Upper lobe of left lung (tissue), 6 donors: Measurements from ENCODE around the gene FOXA1. TPM values are rescaled to one million over a fixed set of nuclear protein-coding genes. Genes with fewer than 3 reads are reported as not detected.

ENCODE experiments used
- ATAC-seq, 2 donors: fragments of 200-7000 bp; cut with Tn5 transposase; one replicate each; pipeline ENCODE4 v1.9.1; 2022; ENCODE audit warnings: mild to moderate bottlenecking in 2 of 2, moderate library complexity in 2 of 2; ENCODE audit not compliant: low FRiP score in 2 of 2
- DNase-seq, 2 donors: peaks; one replicate each; pipeline ENCODE4 v3.0.0-alpha.2; 2019 to 2020
- H3K27ac ChIP-seq, 4 donors: fragments of 200-600 bp; sonication (generic); one replicate each; pipeline ENCODE4 v1.5.1; 2016 to 2019
- H3K27me3 ChIP-seq, 4 donors: fragments of 200-600 bp; sonication (generic); one replicate each; pipeline ENCODE4 v1.5.1; 2017 to 2019
- H3K36me3 ChIP-seq, 4 donors: fragments of 200-600 bp; sonication (generic); one replicate each; pipeline ENCODE4 v1.5.1; 2016 to 2019
- H3K4me1 ChIP-seq, 4 donors: fragments of 200-600 bp; sonication (generic); one replicate each; pipeline ENCODE4 v1.5.1; 2018 to 2019
- H3K4me3 ChIP-seq, 4 donors: fragments of 200-600 bp; sonication (generic); one replicate each; pipeline ENCODE4 v1.5.1; 2017 to 2019; ENCODE audit warnings: mild to moderate bottlenecking in 2 of 4, moderate library complexity in 1 of 4
- H3K9me3 ChIP-seq, 4 donors: fragments of 200-600 bp; sonication (generic); one replicate each; pipeline ENCODE4 v1.5.1; 2018 to 2019
- EP300 ChIP-seq, 4 donors: sonication (generic); formaldehyde crosslinking; IDR thresholded peaks; one replicate each; pipeline ENCODE4 v1.5.1; 2017; ENCODE audit warnings: antibody characterized with exemption in 4 of 4, control low read depth in 2 of 4
- POLR2A ChIP-seq, 4 donors: fragments of 450-650 bp; IDR thresholded peaks; one replicate each; pipeline ENCODE4 v1.5.1; 2016 to 2017; ENCODE audit warnings: antibody characterized with exemption in 4 of 4, mild to moderate bottlenecking in 2 of 4
- POLR2AphosphoS5 ChIP-seq, 2 donors: sonication (generic); formaldehyde crosslinking; IDR thresholded peaks; one replicate each; pipeline ENCODE4 v1.5.1; 2017; ENCODE audit warnings: antibody characterized with exemption in 2 of 2
- WGBS, 2 donors: methylation state at CpG; one replicate each; pipeline ENCODE4 v1.1.5; 2017 to 2018; 5-methylcytosine and 5-hydroxymethylcytosine counted together
- total RNA-seq, 6 donors: library from RNA; depleted of rRNA in 4 of 6; stranded (reverse); fragments of >200 nt in 4 of 6; gene quantifications; one replicate each; pipeline versions ENCODE4 v1.1.0 to v1.2.1, GENCODE V29; 2016 to 2021
- TF ChIP-seq, protein P1 (sequence below), 6 experiments: fragments of 450-650 bp in 4 of 6; fragments of 200-600 bp in 2 of 6; sonication (generic) in 2 of 6; IDR thresholded peaks; one replicate each; pipeline ENCODE4 v1.5.1; 2016 to 2019; ENCODE audit warnings: antibody characterized with exemption in 6 of 6
- donor health status: DM: no; HTN: no; CAD: no; lungs with moderate emphysema.
- donor health status: DM: no; HTN: yes; CAD: no; lungs with severe emphysema.

FOXA1 gene
- total RNA-seq, 6 donors from 2014 or later, result 25.1 to 69.2 (median 34.6) TPM

DNA sequence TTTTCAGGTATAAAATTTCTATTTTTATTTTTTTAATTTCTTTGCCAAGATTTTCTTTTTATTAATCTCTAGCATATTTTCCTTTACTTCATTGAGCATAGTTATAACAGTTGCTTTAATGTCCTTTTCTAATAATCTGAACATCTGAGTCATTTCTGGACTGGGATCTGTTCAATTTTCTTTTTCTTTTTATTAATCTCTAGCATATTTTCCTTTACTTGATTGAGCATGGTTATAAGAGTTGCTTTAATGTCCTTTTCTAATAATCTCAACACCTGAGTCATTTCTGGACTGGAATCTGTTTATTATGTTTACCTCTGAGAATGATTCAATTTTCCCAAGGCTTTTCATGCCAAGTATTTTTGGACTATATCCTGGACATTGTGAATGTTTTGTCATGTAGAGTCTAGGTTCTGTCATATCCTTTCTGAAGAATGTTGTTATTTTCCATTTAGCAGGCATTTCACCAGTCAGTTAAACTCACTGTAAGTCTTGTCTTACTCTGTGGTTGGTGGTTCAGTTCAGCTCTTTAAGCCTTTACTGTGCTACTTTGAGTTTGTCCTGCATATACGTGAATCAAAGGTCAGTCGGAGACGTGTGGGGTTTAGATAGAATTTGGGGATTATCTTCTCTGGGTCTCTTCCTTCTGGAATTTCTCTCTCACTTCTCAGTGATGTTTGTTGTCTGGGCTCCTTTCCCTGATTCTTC is 20.7 kb upstream of the FOXA1 start:
- Histone ChIP-seq H3K4me3 (no peak overlapping the region), H3K27ac (no peak overlapping the region), H3K4me1 (no peaks in the 10 kb centered on the region), H3K27me3 (no peaks in the 10 kb centered on the region), H3K36me3 (no peaks in the 10 kb centered on the region), H3K9me3 (peaks cover 5 to 31% (median 20%) of the 10 kb centered on the region in 4 donors)
- 86 to 98% methylated on average over 3 of the region's 3 CpGs for WGBS, 2 donors
- TF ChIP-seq POLR2AphosphoS5 (IDR thresholded peaks at IDR 0.05) (no peak), POLR2A (IDR thresholded peaks at IDR 0.05) (no peak), EP300 (IDR thresholded peaks at IDR 0.05) (no peak)
- TF ChIP-seq, protein P1, sequence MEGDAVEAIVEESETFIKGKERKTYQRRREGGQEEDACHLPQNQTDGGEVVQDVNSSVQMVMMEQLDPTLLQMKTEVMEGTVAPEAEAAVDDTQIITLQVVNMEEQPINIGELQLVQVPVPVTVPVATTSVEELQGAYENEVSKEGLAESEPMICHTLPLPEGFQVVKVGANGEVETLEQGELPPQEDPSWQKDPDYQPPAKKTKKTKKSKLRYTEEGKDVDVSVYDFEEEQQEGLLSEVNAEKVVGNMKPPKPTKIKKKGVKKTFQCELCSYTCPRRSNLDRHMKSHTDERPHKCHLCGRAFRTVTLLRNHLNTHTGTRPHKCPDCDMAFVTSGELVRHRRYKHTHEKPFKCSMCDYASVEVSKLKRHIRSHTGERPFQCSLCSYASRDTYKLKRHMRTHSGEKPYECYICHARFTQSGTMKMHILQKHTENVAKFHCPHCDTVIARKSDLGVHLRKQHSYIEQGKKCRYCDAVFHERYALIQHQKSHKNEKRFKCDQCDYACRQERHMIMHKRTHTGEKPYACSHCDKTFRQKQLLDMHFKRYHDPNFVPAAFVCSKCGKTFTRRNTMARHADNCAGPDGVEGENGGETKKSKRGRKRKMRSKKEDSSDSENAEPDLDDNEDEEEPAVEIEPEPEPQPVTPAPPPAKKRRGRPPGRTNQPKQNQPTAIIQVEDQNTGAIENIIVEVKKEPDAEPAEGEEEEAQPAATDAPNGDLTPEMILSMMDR (IDR thresholded peaks at IDR 0.05), result no peak
- ATAC-seq (no peak), DNase-seq (no peak)

DNA sequence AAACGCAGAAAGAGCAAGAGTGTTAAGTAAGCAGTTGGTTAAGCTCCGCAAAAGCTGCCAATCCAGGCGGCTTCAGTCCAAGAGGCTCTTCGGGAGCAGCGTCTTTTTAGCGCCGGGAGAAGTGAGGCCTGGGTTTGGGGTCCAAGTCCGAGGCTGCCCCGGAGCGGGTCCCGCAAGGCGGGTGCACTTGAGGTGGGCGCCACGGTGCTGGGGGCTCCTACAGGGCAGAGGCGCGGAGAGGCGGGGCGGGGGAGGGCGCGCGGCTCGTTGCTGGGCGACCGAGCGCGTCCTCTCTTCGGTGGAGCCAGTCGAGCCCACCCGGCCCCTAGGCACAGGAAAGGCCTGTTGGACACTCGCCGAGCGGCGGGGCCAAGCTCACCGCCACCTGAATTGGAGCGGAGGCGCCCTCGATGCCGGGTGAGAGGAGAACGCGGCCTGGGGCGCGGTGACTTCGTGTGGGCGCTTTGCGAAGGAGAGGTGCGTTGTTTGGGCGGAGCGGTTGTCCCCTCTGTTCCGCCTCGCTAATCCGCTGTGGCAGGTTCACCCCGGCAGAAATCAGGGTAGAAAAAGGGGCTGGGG is 16.0 kb upstream of the FOXA1 start:
- DNase-seq (peak in 1 of 2 donors; percentile 78), ATAC-seq (no peak)
- 13 to 45% methylated on average over 9 to 52 of the region's 52 CpGs for WGBS, 2 donors
- Histone ChIP-seq H3K4me3 (peak overlapping the region in 1 of 4 donors; percentile 19), H3K4me1 (no peaks in the 10 kb centered on the region), H3K27ac (no peak overlapping the region), H3K36me3 (no peaks in the 10 kb centered on the region), H3K27me3 (no peaks in the 10 kb centered on the region), H3K9me3 (peaks cover 2 to 26% (median 14%) of the 10 kb centered on the region in 4 donors)
- TF ChIP-seq EP300 (IDR thresholded peaks at IDR 0.05), result no peak

DNA sequence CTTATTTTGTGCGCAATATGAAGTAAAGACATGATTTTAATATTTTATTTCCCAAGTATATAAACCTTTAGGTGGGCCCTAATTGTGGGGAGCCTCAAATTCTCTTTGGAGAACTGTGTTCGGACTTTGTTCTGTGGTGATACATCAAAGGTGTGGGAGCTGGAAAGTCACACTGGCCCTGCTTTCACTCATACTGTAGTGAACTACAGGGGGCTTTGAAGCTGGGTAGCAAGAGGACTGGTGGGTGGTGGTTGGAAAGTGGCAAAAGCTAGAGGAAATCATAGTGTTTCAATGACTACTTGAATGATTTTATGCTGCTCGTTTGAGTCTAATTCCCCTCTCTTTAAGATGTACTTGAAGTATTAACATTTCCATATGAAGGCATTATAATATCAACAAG is 13.6 kb upstream of the FOXA1 start:
- ATAC-seq, result no peak
- no peaks in the 10 kb centered on the region for H3K36me3 ChIP-seq
- H3K27ac ChIP-seq, result no peak overlapping the region
- DNase-seq, result no peak
- no peaks in the 10 kb centered on the region for H3K27me3 ChIP-seq
- TF ChIP-seq, protein P1 (IDR thresholded peaks at IDR 0.05), result no peak
- TF ChIP-seq EP300 (IDR thresholded peaks at IDR 0.05) (no peak), POLR2AphosphoS5 (IDR thresholded peaks at IDR 0.05) (no peak), POLR2A (IDR thresholded peaks at IDR 0.05) (no peak)
- WGBS, 2 donors, result 71 to 82% methylated on average over 3 of the region's 3 CpGs
- H3K4me1 ChIP-seq, result no peaks in the 10 kb centered on the region
- H3K9me3 ChIP-seq, result peaks cover 0 to 9% (median 0%) of the 10 kb centered on the region in 4 donors
- no peak overlapping the region for H3K4me3 ChIP-seq

DNA sequence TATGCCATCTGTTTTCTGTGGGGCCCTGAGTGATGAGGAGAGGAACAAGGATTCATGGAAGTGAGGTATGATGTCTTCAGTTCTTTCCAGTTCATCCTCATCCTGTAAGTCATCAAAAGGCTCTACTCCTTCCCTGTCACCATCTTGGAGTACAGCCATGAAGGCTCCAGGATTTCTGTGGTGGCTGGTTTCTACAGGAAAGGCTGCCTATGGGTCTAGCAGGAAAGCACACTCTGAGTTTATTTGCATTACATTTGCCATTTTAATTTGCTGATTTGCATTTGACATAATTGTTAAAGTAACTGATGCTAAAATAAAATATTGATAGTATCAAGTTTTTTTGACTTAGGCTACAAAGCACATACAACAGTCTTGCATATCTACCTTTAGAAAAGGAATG is 11.6 kb upstream of the FOXA1 start:
- TF ChIP-seq POLR2AphosphoS5 (IDR thresholded peaks at IDR 0.05), result no peak
- no peak for TF ChIP-seq POLR2A (IDR thresholded peaks at IDR 0.05)
- no peak for TF ChIP-seq EP300 (IDR thresholded peaks at IDR 0.05)
- TF ChIP-seq, protein P1 (IDR thresholded peaks at IDR 0.05), result no peak
- no peak for ATAC-seq
- peaks cover 0 to 9% (median 2%) of the 10 kb centered on the region in 4 donors for H3K27me3 ChIP-seq

DNA sequence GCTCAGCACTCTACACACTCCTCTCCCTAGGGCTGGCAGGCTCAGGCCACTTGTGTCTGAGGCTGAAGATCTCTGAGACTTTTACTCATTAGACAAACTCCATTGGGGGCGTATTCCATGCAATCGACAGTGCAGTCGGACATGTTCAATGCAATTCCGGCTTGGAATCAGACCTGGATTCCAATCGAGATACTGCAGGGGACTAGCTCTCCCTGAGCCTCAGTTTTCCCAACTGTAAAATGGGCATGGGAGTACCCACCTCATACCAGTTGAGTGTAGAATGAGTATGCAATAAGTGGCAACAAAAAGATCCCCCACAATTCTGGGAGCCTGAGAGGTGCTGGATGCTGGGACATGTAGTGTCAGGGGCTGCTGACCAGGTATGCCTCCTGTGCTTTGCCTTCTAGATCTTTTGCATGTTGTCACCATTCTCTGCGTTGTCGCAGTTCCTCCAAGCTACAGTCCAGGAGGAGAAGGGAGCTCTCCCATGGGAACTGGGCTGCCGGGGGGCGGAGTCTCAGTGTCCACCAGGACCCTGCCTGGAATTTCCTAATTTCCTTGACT is 8.7 kb upstream of the FOXA1 start:
- no peak for TF ChIP-seq POLR2A (IDR thresholded peaks at IDR 0.05)
- no peak for TF ChIP-seq EP300 (IDR thresholded peaks at IDR 0.05)
- no peak for TF ChIP-seq POLR2AphosphoS5 (IDR thresholded peaks at IDR 0.05)
- TF ChIP-seq, protein P1 (IDR thresholded peaks at IDR 0.05), result no peak
- peaks cover 6 to 19% (median 12%) of the 10 kb centered on the region in 4 donors for H3K4me1 ChIP-seq
- no peaks in the 10 kb centered on the region for H3K9me3 ChIP-seq
- no peak overlapping the region for H3K27ac ChIP-seq
- no peak overlapping the region for H3K4me3 ChIP-seq
- H3K27me3 ChIP-seq, result peaks cover 0 to 23% (median 10%) of the 10 kb centered on the region in 4 donors
- WGBS, 2 donors, result 84 to 88% methylated on average over 8 to 9 of the region's 9 CpGs
- H3K36me3 ChIP-seq, result no peaks in the 10 kb centered on the region
- ATAC-seq (no peak), DNase-seq (no peak)

More for the DNA sequence above, 11.6 kb upstream of the FOXA1 start:
- no peak for DNase-seq
- Histone ChIP-seq H3K27ac (no peak overlapping the region), H3K4me3 (no peak overlapping the region), H3K9me3 (peaks cover 0 to 5% (median 0%) of the 10 kb centered on the region in 4 donors), H3K4me1 (no peaks in the 10 kb centered on the region), H3K36me3 (no peaks in the 10 kb centered on the region)
